Measurements from ENCODE around the gene GNAI2.
A peak's percentile ranks its signal among the peaks of the same experiment; 100 is the strongest.

Gene GNAI2

GRCh38 chr3:50230104-50230793 lies 5.8 kb upstream of the GNAI2 start:
- Histone ChIP-seq H3K4me3 (ENCODE audit: low read depth in 1 of 2, low read length in 1 of 2) (peak overlapping the region; percentile 38 to 46), H3K9me3 (no peaks in the 10 kb centered on the region), H3K27me3 (peaks cover 19% of the 10 kb centered on the region), H3K36me3 (no peaks in the 10 kb centered on the region), H3K27ac (peak overlapping the region; percentile 97), H3K4me1 (ENCODE audit: control insufficient read depth in 1 of 2, insufficient read depth in 1 of 2, low read depth in 1 of 2, low read length in 1 of 2) (peaks cover 70 to 71% of the 10 kb centered on the region in 2 experiments)
- TF ChIP-seq, protein P1, sequence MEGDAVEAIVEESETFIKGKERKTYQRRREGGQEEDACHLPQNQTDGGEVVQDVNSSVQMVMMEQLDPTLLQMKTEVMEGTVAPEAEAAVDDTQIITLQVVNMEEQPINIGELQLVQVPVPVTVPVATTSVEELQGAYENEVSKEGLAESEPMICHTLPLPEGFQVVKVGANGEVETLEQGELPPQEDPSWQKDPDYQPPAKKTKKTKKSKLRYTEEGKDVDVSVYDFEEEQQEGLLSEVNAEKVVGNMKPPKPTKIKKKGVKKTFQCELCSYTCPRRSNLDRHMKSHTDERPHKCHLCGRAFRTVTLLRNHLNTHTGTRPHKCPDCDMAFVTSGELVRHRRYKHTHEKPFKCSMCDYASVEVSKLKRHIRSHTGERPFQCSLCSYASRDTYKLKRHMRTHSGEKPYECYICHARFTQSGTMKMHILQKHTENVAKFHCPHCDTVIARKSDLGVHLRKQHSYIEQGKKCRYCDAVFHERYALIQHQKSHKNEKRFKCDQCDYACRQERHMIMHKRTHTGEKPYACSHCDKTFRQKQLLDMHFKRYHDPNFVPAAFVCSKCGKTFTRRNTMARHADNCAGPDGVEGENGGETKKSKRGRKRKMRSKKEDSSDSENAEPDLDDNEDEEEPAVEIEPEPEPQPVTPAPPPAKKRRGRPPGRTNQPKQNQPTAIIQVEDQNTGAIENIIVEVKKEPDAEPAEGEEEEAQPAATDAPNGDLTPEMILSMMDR (IDR thresholded peaks at IDR 0.05), result no peak

DNA sequence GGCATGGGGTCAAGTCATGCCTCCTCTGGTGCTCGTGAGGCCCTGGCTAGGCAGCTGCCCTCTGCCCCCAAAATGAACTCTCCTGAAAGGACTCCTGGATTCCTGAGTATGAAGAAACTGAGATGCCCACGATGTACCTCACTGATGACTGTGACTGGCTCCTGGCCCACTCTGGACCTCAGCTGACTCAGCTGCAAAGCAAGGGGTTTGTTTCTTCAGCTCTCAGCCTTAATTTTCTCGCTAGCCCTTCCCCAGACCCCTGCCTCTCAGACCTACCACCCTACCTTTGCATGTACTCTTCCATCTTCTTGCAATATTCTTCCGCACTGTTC lies 5.2 kb upstream of the GNAI2 start:
- H3K36me3 ChIP-seq, result no peaks in the 10 kb centered on the region
- H3K27ac ChIP-seq, result peak overlapping the region; percentile 97
- peaks cover 14% of the 10 kb centered on the region for H3K27me3 ChIP-seq
- H3K4me1 ChIP-seq (ENCODE audit: control insufficient read depth in 1 of 2, insufficient read depth in 1 of 2, low read depth in 1 of 2, low read length in 1 of 2), result peaks cover 75% of the 10 kb centered on the region in 2 experiments
- no peaks in the 10 kb centered on the region for H3K9me3 ChIP-seq
- H3K4me3 ChIP-seq (ENCODE audit: low read depth in 1 of 2, low read length in 1 of 2), result peak overlapping the region; percentile 38 to 46
- TF ChIP-seq, protein P1 (IDR thresholded peaks at IDR 0.05), result no peak

GRCh38 chr3:50231581-50231980 lies 4.4 kb upstream of the GNAI2 start:
- Histone ChIP-seq H3K27me3 (peaks cover 6% of the 10 kb centered on the region), H3K27ac (no peak overlapping the region), H3K36me3 (no peaks in the 10 kb centered on the region), H3K4me3 (ENCODE audit: low read depth in 1 of 2, low read length in 1 of 2) (no peak overlapping the region), H3K9me3 (no peaks in the 10 kb centered on the region), H3K4me1 (ENCODE audit: control insufficient read depth in 1 of 2, insufficient read depth in 1 of 2, low read depth in 1 of 2, low read length in 1 of 2) (peaks cover 67 to 68% of the 10 kb centered on the region in 2 experiments)
- TF ChIP-seq, protein P1 (IDR thresholded peaks at IDR 0.05), result no peak

DNA sequence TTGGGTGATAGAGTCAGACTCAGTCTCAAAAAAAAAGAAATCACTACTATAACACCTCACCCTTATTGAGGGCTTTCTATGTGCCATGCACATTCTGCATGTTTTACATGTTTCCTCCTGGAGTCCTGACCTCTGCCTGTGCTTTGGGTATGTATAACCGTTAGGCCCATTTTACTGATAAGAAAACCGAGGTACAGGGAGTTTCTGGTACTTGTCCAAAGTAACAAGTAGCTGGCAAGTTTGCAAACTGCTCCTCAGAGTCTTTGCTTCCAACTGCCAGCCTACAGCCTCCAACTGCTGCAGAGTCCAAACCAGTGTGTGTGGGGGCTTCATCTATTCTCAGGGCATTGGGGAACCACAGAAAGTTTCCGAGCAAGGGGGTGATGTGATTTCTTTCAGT lies 3.7 kb upstream of the GNAI2 start:
- H3K4me3 ChIP-seq (ENCODE audit: low read depth in 1 of 2, low read length in 1 of 2), result no peak overlapping the region
- no peaks in the 10 kb centered on the region for H3K36me3 ChIP-seq
- H3K4me1 ChIP-seq (ENCODE audit: control insufficient read depth in 1 of 2, insufficient read depth in 1 of 2, low read depth in 1 of 2, low read length in 1 of 2), result peaks cover 61% of the 10 kb centered on the region in 2 experiments

DNA sequence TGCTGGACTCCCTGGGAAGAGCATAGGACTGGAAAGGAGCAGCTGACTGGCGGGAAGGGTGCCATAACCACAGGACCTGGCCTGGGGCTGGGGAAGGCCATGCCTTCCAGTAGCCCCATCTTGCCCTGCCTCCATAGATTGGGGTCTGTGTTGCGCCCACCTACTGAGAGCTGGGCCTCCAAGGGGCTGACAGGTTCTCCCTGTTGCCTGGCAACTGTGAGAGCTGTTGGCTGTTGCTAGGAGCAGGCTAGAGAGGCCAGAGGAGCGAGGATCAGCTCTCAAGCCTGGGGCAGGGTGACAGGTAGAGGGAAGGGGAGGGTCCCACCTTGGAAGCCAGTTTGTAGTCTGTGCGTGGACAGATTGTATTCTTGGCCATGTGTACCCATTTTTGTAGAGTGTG lies 2.8 kb upstream of the GNAI2 start:
- peak overlapping the region; percentile 39 for H3K27ac ChIP-seq
- TF ChIP-seq, protein P1 (IDR thresholded peaks at IDR 0.05), result no peak
- no peaks in the 10 kb centered on the region for H3K27me3 ChIP-seq
- H3K4me3 ChIP-seq (ENCODE audit: low read depth in 1 of 2, low read length in 1 of 2), result no peak overlapping the region
- no peaks in the 10 kb centered on the region for H3K36me3 ChIP-seq
- peaks cover 55 to 59% of the 10 kb centered on the region in 2 experiments for H3K4me1 ChIP-seq (ENCODE audit: control insufficient read depth in 1 of 2, insufficient read depth in 1 of 2, low read depth in 1 of 2, low read length in 1 of 2)
- H3K9me3 ChIP-seq, result no peaks in the 10 kb centered on the region

More for the DNA sequence above, 3.7 kb upstream of the GNAI2 start:
- H3K27me3 ChIP-seq, result no peaks in the 10 kb centered on the region
- TF ChIP-seq, protein P1 (IDR thresholded peaks at IDR 0.05), result no peak
- H3K9me3 ChIP-seq, result no peaks in the 10 kb centered on the region
- no peak overlapping the region for H3K27ac ChIP-seq
